GM21447 (cell line): Measurements from ENCODE around the gene OSCAR.

Experiments
- ATAC-seq: cut with Tn5 transposase; IDR thresholded peaks from one replicate; pipeline ENCODE4 v1.9.1; 2021; ENCODE audit not compliant: unreplicated experiment

Gene OSCAR, protein sequence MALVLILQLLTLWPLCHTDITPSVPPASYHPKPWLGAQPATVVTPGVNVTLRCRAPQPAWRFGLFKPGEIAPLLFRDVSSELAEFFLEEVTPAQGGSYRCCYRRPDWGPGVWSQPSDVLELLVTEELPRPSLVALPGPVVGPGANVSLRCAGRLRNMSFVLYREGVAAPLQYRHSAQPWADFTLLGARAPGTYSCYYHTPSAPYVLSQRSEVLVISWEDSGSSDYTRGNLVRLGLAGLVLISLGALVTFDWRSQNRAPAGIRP

DNA sequence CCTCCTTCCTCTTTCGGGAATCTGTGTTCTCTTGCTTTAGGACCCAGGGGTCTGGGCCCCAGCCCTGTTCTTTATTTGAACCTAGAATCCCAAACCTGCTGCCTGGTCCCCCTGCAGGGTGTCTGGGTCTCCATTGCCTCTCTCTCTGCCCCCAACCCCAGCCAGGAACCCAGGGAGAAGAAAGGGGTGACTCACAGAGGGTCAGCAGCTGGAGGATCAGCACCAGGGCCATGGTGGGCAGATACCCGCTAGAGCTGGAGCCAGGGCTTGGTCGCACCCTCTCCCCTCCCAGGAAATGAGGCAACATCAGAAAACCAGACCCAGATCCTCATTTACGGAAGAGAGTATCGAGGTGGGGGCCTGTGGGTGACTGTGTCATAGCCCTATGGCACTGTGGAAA is at the start of gene OSCAR:
OSCAR (minus strand) TSS at position 243 of the 400 bp plus-strand sequence; CDS start at position 232, 11 bp downstream.
- ATAC-seq: no peak

DNA sequence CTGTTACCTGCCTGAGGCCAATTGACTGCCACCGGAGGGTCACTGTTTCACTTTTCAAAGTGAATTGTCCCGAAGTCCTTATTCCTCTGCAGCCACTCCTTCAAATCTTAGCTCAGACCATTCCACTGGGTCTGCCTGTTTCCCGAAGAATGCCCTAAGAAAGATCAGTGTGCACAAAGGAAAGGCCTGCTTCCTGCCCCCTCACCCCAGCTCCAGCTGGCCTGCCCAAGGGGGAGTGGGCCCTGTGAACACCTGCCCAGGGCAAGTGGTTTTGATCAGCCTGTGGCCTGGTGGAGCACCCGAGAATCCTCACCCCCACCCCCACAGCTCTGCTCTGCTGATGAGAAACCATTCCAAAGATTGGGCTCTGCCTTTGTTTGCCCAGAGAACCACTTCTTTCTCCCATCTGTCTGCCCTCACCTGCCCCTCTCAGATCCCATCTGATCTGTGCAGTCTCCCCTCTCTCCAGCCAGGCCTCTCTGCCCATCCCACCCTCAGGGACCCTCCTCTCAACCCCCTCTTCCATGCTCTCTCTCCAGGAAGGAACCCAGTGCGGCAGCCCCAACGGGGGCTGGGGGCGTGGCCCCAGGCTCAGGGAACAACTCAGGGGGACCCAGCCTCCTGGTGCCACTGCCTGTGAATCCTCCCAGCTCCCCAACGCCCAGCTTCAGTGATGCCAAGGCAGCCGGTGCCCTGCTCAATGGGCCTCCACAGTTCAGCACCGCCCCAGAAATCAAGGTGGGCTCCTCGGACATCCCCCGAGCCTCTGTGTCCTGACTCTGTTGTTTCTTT is 48.6 kb upstream of the OSCAR start:
- ATAC-seq: no peak

DNA sequence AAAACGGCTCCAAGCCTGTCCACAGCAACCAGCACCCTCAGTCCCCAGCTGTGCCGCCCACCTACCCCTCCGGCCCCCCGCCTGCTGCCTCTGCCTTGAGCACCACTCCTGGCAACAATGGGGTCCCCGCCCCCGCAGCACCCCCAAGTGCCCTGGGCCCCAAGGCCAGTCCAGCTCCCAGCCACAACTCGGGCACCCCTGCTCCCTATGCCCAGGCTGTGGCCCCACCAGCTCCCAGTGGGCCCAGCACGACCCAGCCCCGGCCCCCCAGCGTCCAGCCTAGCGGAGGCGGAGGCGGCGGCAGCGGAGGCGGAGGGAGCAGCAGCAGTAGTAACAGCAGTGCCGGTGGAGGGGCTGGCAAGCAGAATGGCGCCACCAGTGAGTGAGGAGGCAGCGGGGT is 47.6 kb upstream of the OSCAR start:
- no peak for ATAC-seq

DNA sequence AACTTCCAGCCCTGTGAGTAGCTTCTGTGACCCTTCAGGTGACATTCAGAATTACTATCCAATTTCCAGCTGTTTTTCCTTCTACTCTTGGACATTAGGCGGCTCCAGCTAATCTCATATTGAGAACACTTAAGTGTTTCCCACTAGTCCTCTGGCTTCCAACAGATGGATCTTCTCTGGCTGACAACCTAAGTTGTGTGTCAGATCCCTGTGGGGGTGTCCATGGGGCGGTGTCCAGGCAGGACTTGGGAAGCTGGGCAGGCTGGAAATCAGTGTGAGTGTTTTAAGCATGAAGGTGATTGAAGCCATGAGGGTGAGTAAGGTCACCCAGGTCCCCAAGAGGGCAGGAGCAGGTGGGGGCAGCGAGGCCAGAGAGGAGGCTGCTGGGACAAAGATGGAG is 47.1 kb upstream of the OSCAR start:
- ATAC-seq: no peak

DNA sequence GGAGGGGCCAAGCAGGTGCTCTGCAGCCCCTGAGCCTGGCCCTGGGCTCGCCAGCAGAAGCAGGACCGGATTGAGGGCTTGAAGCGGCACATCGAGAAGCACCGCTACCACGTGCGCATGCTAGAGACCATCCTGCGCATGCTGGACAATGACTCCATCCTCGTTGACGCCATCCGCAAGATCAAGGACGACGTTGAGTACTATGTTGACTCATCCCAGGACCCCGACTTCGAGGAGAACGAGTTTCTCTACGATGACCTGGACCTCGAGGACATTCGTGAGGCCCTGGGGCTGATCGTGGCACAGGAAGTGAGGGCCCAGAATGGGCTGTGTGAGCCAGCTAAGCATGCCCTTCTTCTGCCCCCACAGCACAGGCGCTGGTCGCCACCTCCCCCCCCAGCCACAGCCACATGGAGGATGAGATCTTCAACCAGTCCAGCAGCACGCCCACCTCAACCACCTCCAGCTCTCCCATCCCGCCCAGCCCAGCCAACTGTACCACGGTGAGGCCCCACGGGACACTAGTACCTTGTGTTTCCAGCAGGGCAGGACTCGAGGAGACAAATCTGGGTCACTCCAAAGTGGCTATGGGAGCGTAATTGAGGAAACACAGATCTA is 45.0 kb upstream of the OSCAR start:
- no peak for ATAC-seq

DNA sequence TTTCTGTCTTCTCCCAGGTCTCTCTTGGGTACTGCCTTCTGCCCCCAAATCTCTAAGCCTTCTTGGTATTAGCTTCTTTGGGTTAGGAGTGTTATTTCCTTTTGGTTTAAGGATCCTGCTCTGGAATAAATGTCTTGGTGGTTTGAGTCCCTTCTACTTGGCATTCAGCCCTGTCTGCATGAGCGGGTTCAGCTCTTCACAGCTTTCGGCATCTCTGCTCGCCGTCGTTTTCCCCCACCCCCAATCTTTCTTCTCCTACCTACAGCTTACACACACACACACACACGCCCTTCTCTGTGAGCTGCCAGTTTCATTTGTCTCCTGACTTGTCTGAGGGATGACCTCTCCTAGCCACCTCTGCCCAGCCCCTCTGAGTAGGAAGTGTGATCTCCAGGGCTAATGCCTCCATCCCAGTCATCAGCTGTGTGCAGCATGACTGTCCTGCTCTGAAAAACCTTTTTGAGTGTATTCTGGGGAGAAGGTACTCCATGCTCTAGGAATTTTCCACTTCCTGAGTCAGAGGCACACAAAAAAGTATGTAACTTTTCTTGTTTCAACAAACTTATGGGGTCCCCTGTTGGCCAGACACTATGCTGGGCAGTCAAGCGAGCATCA is 41.7 kb upstream of the OSCAR start:
- ATAC-seq: no peak

DNA sequence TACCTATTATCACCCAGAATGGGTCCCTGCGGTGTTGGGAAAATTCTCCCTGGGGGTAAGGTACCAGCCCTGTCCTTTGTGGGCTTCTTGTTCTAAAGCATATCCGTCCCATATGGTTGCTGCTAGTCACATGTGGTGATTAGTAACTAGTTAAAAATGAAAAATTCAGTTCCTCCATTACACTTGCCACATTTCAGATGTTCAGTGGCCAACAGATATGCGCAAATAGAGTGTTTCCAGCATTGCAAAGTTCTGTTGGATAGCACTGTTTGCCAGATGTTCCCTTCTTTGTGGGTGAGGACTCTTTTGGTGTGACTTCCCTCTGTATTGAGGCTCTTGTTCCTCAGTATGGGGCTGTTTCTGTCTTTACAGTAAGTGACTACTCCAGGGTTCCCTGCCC is 40.8 kb upstream of the OSCAR start:
- ATAC-seq: no peak

DNA sequence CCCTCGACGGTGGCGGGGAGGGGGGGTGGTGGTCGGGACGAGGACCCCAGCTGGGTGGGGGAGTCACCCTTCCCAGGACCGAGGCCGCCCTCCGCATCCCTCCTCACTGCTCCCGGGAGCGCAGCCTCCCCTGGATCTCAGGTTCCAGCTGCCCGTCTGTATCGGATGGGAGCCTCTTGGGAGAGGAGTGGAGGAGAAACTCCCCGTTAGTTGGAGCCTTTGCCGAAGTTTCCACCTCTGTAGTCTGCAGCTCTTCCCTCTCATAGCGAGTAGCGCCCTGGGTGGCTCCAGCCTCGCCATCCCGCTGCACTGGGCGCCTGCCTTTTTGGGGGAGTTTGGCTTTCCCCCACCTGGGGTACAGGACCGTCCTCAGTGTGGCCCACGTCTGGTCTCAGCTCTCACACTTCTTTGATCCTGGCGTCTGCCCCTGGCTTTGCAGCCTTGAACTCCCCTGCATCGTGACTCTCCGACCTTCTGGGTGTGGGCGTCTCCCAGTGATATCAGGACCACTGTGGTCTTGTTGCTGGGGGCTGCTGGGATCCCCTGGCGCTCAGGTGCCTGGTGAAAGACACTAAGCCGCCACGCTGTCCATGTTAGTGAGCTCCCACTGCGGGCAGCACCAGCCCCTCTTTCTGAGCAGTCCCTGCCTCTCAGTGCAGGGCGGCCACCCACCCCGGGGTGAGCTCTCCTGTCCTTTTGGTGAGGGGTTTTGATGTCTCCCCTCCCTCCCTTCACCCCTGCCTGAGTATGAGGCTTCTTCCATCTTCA is 38.1 kb upstream of the OSCAR start:
- no peak for ATAC-seq

DNA sequence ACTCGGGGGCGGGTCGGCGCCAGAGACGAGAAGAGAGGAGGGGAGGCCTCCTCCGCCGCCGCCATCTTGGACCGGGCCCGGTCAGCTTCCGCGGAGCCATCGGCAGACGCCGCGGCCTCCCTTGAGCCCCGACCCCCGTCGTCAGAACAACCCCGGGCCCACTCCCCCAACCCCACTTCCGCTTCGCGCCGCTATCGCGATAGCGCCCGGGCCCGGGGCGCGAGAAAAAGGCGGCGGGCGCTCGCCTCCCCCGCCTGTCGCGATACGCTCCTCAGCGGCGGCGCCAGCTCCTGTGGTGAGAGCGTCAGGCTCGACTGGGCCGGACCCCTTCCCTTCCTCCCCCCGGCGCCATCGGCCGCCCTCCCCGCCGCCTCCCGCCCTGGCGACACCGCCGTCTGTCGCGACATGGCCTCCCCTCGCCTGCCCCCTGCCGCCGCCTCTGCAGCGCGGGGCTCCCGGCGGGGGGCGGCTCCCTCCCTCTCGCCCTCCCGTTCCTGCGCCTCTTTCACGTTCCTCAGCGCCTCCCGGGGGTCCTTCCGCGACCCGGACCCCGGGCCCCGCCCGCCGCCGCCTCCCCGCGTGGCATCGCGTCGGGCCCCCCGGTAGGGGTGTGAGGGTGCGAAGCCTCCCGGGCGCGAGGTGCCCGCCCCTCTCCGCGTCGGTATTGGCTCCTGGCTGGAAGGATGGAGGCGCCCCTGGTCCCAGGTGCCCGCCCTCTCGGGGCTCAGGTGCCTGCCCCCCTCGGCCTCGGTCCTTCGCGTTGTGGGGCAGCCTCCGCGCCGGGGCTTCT is 37.3 kb upstream of the OSCAR start, which contains the start of gene CNOT3:
CNOT3 (plus strand) TSS at position 64 of the 790 bp plus-strand sequence. CDS start 5,217 bp downstream, outside the sequence.
- no peak for ATAC-seq

DNA sequence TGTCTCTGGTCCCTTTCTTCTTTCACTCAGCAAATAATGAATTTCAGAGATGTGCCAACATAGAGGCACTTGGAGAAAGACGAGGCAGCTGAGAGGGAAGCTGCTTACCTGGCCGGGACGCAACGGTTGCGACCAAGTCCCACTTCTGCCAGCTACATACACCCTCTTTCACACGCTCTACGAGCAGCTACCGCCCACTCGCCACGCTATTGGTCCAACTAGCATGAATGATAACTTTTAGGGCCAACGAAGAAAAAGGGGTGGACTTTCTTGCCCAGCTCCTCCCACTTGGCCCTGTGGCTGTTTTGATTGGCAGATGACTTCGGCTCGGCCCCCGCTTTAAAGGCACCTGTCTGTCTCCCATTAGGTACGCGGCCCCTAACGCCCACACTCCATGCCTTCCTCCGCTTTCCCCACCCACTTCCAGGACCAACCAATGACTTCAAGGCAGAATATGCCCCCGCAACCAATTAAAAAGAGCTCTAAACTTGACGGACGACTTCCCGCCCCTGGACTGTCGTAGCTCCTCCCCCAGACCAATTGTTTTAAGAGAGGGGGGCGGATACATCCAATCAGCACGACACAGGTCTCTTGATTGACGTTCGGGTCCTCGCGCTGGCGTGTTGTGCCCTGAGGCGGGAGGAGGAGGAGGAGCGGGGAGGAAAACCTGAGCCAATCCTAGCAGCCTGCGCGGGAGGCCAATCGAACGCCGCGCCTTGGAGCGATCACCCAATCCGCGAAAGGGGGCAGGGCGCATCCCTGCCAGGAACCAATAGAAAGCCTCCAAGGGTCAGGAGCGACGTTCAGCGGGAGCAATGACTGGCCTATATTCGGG is 36.5 kb upstream of the OSCAR start:
- peak; percentile 72 for ATAC-seq

DNA sequence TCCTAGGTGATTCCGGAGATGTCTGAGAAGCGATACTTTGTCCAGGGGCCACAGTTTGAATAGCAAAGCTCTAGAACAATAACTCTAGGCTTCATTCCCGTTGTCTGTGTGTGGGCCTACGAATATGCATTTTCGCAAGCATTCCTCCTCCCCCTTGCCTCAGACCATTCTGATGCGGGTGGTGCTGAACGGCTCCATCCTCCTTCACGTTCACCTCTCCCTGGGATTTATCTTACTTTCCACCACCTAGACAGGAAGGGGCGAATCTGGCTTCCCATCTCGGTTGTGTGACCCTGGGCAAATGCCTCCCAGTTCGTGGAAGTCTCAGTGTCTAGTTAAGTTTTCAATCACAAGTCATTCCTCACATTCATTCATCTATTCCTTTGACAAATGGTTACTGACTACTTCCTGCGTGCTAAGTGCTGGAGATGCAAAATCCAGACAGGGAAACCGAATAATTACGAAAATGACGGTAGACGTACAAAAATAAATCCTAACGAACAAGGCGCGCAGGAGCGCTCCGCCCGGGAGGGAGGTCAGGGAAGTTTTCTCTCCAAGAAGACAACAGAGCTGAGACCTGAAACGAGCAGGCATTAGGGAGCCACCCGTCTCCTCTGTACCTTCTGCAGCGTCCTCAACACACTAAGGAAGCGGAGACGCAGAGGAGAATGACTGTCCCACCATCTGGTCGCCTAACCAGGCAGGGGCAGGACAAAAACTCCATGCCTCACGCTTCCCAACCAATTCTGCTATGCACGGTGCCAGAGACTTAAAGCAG is 35.7 kb upstream of the OSCAR start:
- ATAC-seq: no peak

DNA sequence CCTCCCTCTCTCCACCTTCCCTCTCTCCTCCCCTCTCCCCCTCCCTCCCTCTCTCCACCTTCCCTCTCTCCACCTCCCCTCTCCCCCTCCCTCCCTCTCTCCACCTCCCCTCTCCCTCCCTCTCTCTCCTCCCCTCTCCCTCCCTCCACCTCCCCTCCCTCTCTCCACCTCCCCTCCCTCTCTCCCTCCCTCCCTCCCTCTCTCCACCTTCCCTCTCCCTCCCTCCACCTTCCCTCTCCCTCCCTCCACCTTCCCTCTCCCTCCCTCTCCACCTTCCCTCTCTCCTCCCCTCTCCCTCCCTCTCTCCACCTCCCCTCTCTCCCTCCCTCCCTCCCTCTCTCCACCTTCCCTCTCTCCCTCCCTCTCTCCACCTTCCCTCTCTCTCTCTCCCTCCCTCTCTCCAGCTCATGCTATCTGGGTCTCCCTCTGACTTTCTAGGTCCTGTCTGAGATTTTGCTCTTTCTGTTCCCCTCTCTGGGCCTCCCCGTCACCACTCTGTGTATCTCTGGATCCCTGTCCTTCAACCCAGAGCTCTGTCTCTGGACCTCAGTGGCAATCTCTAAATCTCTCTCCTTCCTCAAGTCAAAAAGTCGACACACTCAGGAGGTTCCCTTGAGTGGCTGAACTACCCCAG is 33.5 kb upstream of the OSCAR start:
- no peak for ATAC-seq

DNA sequence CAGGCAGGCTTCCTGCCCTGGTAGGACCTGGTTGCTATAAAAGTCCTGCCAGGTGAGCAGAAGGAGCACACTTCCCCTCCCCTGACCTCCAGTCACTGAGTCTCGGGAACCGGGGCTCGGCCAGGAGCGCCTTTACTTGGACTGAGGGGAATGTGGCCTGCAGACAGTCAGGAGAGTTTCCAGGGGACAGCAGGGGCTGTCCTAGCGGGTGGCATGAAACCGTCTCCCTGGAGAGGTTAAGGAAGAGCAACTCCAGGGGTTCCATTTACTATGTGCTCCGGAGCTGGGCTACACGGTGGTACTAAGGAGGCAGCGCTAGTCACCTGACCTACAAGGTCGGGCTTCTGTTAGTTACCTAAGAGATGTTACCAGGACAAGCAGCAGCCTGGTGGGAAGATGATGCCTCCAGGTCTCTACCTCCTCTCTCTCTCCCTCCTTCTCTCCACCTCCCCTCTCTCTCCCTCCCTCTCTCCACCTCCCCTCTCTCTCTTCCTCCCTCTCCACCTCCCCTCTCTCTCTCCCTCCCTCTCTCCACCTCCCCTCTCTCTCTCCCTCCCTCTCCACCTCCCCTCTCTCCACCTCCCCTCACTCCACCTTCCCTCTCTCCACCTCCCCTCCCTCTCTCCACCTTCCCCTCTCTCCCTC is 32.8 kb upstream of the OSCAR start:
- no peak for ATAC-seq

DNA sequence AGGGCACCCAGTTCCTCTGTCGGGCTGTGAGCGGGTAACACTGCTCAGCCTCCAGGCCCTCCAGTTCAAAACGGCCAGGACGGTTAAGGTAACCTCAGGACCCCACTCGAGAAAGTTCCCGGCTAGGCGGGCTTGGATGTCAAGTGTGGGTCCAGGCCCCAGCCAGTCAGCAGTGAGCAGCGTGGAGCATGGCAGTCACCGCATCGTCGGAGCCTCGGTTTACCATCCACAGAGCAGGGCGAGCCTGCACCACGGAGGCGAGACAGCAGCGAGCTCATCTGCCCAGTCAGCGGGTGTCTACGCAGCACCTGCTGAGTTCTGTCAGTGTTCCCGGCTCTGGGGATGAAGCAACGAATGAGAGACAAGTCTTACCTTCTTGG is 29.0 kb upstream of the OSCAR start:
- ATAC-seq: no peak

DNA sequence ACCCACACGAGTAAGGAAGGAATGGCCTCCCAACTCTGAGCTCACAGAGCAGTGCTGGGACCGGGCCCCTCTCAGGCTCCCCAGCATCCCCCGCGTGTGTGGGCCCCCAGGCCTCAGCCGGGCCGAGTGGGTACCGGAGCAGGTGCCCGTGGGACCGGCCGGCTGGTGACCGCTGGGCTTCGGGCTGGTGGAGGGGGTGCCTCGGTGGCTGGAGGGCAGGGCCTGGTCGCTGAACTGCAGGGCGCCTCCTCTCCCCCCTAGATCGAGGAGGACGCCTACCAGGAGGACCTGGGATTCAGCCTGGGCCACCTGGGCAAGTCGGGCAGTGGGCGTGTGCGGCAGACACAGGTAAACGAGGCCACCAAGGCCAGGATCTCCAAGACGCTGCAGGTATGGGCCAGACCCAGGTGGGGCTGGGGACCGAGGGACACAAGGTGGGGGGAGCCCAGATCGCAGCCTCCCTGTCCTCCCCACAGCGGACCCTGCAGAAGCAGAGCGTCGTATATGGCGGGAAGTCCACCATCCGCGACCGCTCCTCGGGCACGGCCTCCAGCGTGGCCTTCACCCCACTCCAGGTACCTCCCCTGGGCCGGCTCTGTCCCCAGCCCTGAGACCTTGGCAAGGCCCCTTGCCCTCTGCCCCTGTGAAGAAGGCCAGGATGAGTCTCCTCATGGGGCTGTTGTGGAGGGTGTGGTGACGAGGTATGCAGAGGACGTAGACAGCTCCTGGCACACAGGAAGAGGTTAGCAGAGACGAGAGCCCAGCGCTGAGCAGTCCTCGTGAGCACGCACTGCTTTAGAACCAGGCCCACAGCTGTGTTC is 28.4 kb upstream of the OSCAR start:
- no peak for ATAC-seq

DNA sequence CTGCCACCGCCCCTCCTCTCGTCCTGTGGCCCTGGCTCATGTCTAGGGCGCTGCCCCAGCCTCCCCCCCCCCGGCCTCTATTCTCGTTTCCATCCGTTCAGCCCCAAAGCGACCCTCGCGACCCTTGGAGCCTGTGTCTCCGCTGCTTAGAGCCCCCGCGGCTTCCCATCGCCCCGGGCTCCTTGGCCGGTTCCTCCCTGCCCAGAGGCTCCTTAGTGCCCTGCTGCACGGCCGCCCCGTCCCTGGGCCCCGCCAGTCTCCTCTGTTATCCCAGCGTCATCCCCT is 27.8 kb upstream of the OSCAR start:
- ATAC-seq: no peak
